HAP-1 (cell line): ENCODE measurements around the gene LIME1.
"Not testable (repeated sequence)": the region's sequence is repeated elsewhere in the genome, so short reads cannot be mapped to it uniquely, and the experiment has no call there.

ENCODE experiments used
- DNase-seq, 2 experiments: peaks; one replicate each; pipeline ENCODE4 v3.0.0-alpha.2; 2016 to 2020; ENCODE audit warnings: low spot score in 2 of 2
- H3K27me3 ChIP-seq: fragments of 250-450 bp; sonication (Bioruptor Pico); 2 replicates; pipeline ENCODE4 v1.5.1; 2020; ENCODE audit warnings: low read depth, mild to moderate bottlenecking, moderate library complexity
- H3K36me3 ChIP-seq: fragments of 250-450 bp; sonication (Bioruptor Pico); replicated peaks from 2 replicates; pipeline ENCODE4 v1.5.1; 2020; ENCODE audit warnings: mild to moderate bottlenecking
- H3K4me1 ChIP-seq: fragments of 250-450 bp; sonication (Bioruptor Pico); 2 replicates; pipeline ENCODE4 v1.5.1; 2020; ENCODE audit warnings: mild to moderate bottlenecking
- H3K4me3 ChIP-seq: fragments of 250-450 bp; sonication (Bioruptor Pico); 2 replicates; pipeline ENCODE4 v1.5.1; 2020; ENCODE audit warnings: mild to moderate bottlenecking, moderate library complexity
- H3K9me3 ChIP-seq: fragments of 250-450 bp; sonication (Bioruptor Pico); 2 replicates; pipeline ENCODE4 v1.5.1; 2020; ENCODE audit warnings: mild to moderate bottlenecking, moderate library complexity
- in situ Hi-C: fragments of 300-500 bp; cut with MboI; formaldehyde crosslinking; loops from 3 replicates; pipeline ENCODE4 v1.14.3; 2020; ENCODE audit warnings: low sequenced_read_pairs, inconsistent platforms, mixed read lengths

LIME1 gene

DNA sequence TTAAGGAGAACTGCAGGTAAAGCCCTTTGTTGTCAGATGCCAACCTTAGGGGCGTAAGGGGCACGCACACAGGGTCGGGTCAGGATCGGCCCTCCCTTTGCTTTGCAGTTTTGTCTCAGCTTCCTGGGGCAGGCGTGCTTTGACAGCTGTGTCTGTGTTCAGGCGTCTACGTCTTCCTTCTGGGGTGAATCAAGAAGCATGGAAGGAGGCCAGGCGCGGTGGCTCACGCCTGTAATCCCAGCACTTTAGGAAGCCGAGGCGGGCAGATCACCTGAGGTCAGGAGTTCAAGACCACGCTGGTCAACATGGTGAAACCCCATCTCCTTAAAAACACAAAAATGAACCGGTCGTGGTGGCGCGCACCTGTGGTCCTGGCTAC, 27.3 kb upstream of the LIME1 start:
- Histone ChIP-seq H3K4me1 (peaks cover 4% of the 10 kb centered on the region), H3K27me3 (no peaks in the 10 kb centered on the region), H3K4me3 (peak overlapping the region; percentile 78), H3K36me3 (peaks cover 64% of the 10 kb centered on the region), H3K9me3 (no peaks in the 10 kb centered on the region)
- DNase-seq, result no peak
- in situ Hi-C loops, result no loop called here

GRCh38 chr20:63711085-63711645, 25.3 kb upstream of the LIME1 start:
- H3K9me3 ChIP-seq, result no peaks in the 10 kb centered on the region; the same call in none of the 2 replicates
- no peaks in the 10 kb centered on the region for H3K27me3 ChIP-seq
- peaks cover 53% of the 10 kb centered on the region for H3K36me3 ChIP-seq
- in situ Hi-C loops, result no loop called here
- H3K4me3 ChIP-seq, result no peak overlapping the region
- no peak for DNase-seq
- H3K4me1 ChIP-seq, result peaks cover 4% of the 10 kb centered on the region

GRCh38 chr20:63712191-63712590, 24.3 kb upstream of the LIME1 start:
- no peak overlapping the region for H3K4me3 ChIP-seq
- peaks cover 48% of the 10 kb centered on the region for H3K36me3 ChIP-seq
- in situ Hi-C loops, result no loop called here
- H3K27me3 ChIP-seq, result no peaks in the 10 kb centered on the region
- H3K4me1 ChIP-seq, result no peaks in the 10 kb centered on the region; the same call in 1 of the 2 replicates
- DNase-seq, result no peak
- H3K9me3 ChIP-seq, result no peaks in the 10 kb centered on the region; the same call in none of the 2 replicates

DNA sequence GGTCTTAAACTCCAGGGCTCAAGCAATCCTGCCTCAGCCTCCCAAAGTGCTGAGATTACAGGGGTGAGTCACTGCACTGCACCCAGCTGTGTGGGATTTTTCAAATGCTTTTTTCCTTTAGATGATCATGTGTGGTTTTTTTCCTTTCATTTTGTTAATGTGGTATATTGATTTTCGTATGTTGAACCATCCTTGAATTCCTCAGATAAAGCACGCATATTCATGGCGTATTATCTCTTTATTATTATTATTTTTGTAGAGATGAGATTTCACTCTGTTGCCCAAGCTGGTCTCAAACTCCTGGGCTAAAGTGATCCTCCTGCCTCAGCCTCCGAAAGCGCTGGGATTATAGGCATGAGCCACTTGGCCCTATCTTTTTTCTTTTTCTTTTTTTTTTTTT, 21.6 kb upstream of the LIME1 start:
- H3K9me3 ChIP-seq, result no peaks in the 10 kb centered on the region; the same call in none of the 2 replicates
- in situ Hi-C loops, result no loop called here
- peaks cover 57% of the 10 kb centered on the region for H3K36me3 ChIP-seq
- no peaks in the 10 kb centered on the region for H3K27me3 ChIP-seq
- no peak for DNase-seq
- H3K4me1 ChIP-seq, result no peaks in the 10 kb centered on the region
- no peak overlapping the region for H3K4me3 ChIP-seq

DNA sequence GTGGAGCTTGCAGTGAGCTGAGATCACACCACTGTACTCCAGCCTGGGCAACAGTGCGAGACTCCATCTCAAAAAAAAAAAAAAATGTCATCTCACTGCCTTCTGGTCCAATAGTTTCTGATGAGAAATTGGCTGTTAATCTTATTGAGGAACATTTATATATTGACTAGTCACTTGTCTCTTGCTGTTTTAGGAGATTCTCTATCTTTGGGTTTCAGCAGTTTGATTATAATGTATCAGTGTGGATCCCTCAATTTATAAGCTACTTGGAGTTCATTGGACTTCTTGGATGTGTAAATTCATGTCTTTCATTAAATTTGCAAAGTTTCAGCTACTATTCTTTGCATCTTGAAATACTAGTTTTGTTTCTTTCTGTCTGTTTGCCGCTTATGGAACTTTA, 17.5 kb upstream of the LIME1 start:
- Histone ChIP-seq H3K27me3 (no peaks in the 10 kb centered on the region), H3K9me3 (no peaks in the 10 kb centered on the region; the same call in none of the 2 replicates), H3K4me3 (no peak overlapping the region), H3K36me3 (peaks cover 40% of the 10 kb centered on the region), H3K4me1 (no peaks in the 10 kb centered on the region)
- no peak for DNase-seq
- in situ Hi-C loops, result no loop called here

DNA sequence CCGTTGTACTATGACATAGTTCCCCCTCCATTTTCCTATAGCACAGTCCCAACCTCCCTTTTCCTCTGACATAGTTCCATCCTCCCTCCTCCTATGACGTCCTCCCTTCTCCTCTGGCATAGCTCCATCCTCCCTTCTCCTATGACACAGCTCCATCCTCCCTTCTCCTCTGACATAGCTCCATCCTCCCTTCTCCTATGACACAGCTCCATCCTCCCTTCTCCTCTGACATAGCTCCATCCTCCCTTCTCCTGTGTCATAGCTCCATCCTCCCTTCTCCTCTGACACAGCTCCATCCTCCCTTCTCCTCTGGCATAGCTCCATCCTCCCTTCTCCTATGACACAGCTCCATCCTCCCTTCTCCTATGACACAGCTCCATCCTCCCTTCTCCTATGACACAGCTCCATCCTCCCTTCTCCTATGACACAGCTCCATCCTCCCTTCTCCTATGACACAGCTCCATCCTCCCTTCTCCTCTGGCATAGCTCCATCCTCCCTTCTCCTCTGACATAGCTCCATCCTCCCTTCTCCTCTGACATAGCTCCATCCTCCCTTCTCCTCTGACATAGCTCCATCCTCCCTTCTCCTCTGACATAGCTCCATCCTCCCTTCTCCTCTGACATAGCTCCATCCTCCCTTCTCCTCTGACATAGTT, 13.4 kb upstream of the LIME1 start:
- DNase-seq, H3K4me3 ChIP-seq, H3K9me3 ChIP-seq, H3K4me1 ChIP-seq, H3K27me3 ChIP-seq, in situ Hi-C loops: not testable (repeated sequence)
- peaks cover 33% of the 10 kb centered on the region for H3K36me3 ChIP-seq

GRCh38 chr20:63730189-63730733, 6.2 kb upstream of the LIME1 start:
- H3K4me3 ChIP-seq, H3K27me3 ChIP-seq, in situ Hi-C loops, H3K9me3 ChIP-seq, H3K4me1 ChIP-seq, DNase-seq: not testable (repeated sequence)
- H3K36me3 ChIP-seq, result peaks cover 16% of the 10 kb centered on the region

DNA sequence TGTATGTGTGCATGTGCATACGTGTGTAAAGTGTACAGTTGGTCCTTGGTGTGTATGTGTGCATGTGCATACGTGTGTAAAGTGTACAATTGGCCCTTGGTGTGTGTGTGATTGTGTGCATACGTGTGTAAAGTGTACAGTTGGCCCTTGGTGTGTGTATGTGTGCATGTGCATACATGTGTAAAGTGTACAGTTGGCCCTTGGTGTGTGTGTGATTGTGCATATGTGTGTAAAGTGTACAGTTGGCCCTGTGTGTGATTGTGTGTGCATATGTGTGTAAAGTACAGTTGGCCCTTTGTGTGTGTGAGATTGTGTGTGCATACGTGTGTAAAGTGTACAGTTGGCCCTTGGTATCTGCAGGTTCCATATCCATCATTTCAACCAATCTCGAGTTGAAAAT, 5.1 kb upstream of the LIME1 start:
- Histone ChIP-seq H3K9me3 (no peaks in the 10 kb centered on the region), H3K4me3 (no peak overlapping the region), H3K27me3 (no peaks in the 10 kb centered on the region), H3K4me1 (no peaks in the 10 kb centered on the region), H3K36me3 (peaks cover 12% of the 10 kb centered on the region)
- in situ Hi-C loops, result no loop called here
- no peak for DNase-seq

- no peaks in the 10 kb centered on the region for H3K27me3 ChIP-seq
- H3K36me3 ChIP-seq, result peaks cover 9% of the 10 kb centered on the region
- DNase-seq, result no peak
- H3K4me3 ChIP-seq, result no peak overlapping the region
- no peaks in the 10 kb centered on the region for H3K9me3 ChIP-seq
- no peaks in the 10 kb centered on the region for H3K4me1 ChIP-seq
- in situ Hi-C loops, result no loop called here
These were observed 4.1 kb upstream of the LIME1 start for GRCh38 chr20:63732118-63733095.

- in situ Hi-C loops, result no loop called here
- Histone ChIP-seq H3K4me1 (no peaks in the 10 kb centered on the region), H3K4me3 (no peak overlapping the region), H3K9me3 (no peaks in the 10 kb centered on the region), H3K36me3 (peaks cover 9% of the 10 kb centered on the region), H3K27me3 (no peaks in the 10 kb centered on the region)
- DNase-seq, result no peak
These were observed 3.3 kb upstream of the LIME1 start for GRCh38 chr20:63733117-63733516.

DNA sequence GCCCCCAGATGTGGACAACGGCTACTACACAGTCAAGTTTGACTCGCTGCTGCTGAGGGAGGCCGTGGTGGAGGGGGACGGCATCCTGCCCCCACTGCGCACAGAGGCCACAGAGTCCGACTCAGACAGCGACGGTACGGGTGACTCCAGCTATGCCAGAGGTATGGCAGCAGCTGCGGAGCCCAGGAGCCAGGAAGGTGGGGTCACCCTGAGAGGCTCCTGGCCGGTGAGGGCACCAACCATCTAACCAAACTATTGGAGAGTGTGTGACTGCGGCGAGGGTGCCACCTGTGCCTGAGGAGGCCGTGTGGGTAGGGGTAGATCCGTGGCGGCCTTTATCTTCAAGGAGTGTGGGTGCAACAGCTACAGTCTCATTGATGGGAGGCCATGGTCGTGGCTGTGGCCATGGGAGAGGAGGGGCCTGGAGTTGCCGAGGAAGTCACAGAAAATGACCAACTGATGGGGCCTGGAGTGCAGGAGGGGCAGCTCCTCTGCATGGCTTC, 2.8 kb upstream of the LIME1 start:
- Histone ChIP-seq H3K36me3 (peaks cover 9% of the 10 kb centered on the region), H3K4me3 (no peak overlapping the region), H3K27me3 (no peaks in the 10 kb centered on the region), H3K9me3 (no peaks in the 10 kb centered on the region), H3K4me1 (no peaks in the 10 kb centered on the region)
- in situ Hi-C loops, result no loop called here
- no peak for DNase-seq

GRCh38 chr20:63734111-63734945, 2.1 kb upstream of the LIME1 start:
- Histone ChIP-seq H3K4me3 (no peak overlapping the region), H3K9me3 (no peaks in the 10 kb centered on the region), H3K36me3 (peaks cover 9% of the 10 kb centered on the region), H3K4me1 (peaks cover 2% of the 10 kb centered on the region; the same call in 1 of the 2 replicates), H3K27me3 (no peaks in the 10 kb centered on the region)
- in situ Hi-C loops, result no loop called here
- DNase-seq, result no peak
